Thoracic aorta (tissue), 2 donors: ENCODE results near the gene AMOTL1. TPM values are rescaled to one million over a fixed set of nuclear protein-coding genes. Genes with fewer than 3 reads are reported as not detected.
A peak's percentile ranks its signal among the peaks of the same experiment; 100 is the strongest.

ENCODE experiments used
- ATAC-seq: fragments of 150-250 bp; one replicate; pipeline ENCODE4 v1.8.0; 2017; ENCODE audit warnings: low read depth; ENCODE audit not compliant: insufficient number of reproducible peaks, low FRiP score
- DNase-seq: peaks from one replicate; pipeline ENCODE4 v3.0.0-alpha.2; 2020; ENCODE audit warnings: low spot score
- H3K27ac ChIP-seq, 2 donors: fragments of 200-600 bp; sonication (generic); 1 replicate in 1 of 2; 2 replicates in 1 of 2; pipeline ENCODE4 v1.5.1; 2016; ENCODE audit warnings: mild to moderate bottlenecking in 2 of 2, moderate library complexity in 2 of 2
- H3K27me3 ChIP-seq: fragments of 200-600 bp; sonication (generic); replicated peaks from 2 replicates; pipeline ENCODE4 v1.6.0; 2016; ENCODE audit warnings: mild to moderate bottlenecking; ENCODE audit not compliant: insufficient read depth
- H3K36me3 ChIP-seq: fragments of 200-600 bp; sonication (generic); one replicate; pipeline ENCODE4 v1.5.1; 2016
- H3K4me1 ChIP-seq, 2 donors: fragments of 200-600 bp; sonication (generic); 1 replicate in 1 of 2; 2 replicates in 1 of 2; pipeline versions ENCODE4 v1.5.1 to v1.6.0; 2016; ENCODE audit warnings: low read depth in 2 of 2, mild to moderate bottlenecking in 1 of 2; ENCODE audit not compliant: control insufficient read depth in 1 of 2
- H3K4me3 ChIP-seq: fragments of 200-600 bp; sonication (generic); 2 replicates; pipeline ENCODE4 v1.5.1; 2016; ENCODE audit warnings: mild to moderate bottlenecking
- H3K9me3 ChIP-seq: fragments of 200-600 bp; sonication (generic); 2 replicates; pipeline ENCODE4 v1.5.1; 2016
- total RNA-seq, 2 donors: library from RNA; depleted of rRNA; stranded (reverse); fragments of >200 nt; gene quantifications; one replicate each; pipeline versions ENCODE4 v1.1.0 to v1.2.3, GENCODE V29; 2016
- TF ChIP-seq, protein P1 (sequence below): fragments of 200-600 bp; sonication (generic); IDR thresholded peaks from one replicate; pipeline ENCODE4 v1.5.1; 2019; ENCODE audit warnings: antibody characterized with exemption

The AMOTL1 gene
- total RNA-seq, 2 donors from 2014 or later = 64.2 to 89.5 TPM

DNA sequence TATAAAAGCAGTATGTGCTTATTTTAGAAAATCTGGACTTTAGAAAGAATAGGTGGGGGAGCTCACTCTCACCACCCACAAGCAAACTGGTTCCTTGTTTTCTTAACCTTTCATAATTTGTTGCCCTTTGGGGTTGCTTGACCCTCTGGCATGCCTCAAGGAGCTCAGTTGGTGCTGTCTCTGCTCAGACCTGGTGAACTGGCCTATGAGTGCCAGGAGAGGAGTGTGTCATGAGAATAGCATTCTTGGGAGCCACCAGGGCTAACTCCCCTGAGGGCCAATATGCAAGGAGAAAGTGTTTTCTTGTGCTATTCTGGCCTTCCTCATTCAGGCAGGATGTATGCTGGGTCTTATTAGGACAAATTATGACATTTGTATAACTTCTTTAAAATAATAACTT is 21.0 kb upstream of the AMOTL1 start:
- Histone ChIP-seq H3K4me1 (peaks cover 2 to 13% of the 10 kb centered on the region in 2 donors), H3K36me3 (no peaks in the 10 kb centered on the region), H3K27me3 (no peaks in the 10 kb centered on the region), H3K27ac (no peak overlapping the region), H3K4me3 (no peak overlapping the region), H3K9me3 (no peaks in the 10 kb centered on the region)
- TF ChIP-seq, protein P1, sequence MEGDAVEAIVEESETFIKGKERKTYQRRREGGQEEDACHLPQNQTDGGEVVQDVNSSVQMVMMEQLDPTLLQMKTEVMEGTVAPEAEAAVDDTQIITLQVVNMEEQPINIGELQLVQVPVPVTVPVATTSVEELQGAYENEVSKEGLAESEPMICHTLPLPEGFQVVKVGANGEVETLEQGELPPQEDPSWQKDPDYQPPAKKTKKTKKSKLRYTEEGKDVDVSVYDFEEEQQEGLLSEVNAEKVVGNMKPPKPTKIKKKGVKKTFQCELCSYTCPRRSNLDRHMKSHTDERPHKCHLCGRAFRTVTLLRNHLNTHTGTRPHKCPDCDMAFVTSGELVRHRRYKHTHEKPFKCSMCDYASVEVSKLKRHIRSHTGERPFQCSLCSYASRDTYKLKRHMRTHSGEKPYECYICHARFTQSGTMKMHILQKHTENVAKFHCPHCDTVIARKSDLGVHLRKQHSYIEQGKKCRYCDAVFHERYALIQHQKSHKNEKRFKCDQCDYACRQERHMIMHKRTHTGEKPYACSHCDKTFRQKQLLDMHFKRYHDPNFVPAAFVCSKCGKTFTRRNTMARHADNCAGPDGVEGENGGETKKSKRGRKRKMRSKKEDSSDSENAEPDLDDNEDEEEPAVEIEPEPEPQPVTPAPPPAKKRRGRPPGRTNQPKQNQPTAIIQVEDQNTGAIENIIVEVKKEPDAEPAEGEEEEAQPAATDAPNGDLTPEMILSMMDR = no peak
- ATAC-seq (no peak), DNase-seq (no peak)

DNA sequence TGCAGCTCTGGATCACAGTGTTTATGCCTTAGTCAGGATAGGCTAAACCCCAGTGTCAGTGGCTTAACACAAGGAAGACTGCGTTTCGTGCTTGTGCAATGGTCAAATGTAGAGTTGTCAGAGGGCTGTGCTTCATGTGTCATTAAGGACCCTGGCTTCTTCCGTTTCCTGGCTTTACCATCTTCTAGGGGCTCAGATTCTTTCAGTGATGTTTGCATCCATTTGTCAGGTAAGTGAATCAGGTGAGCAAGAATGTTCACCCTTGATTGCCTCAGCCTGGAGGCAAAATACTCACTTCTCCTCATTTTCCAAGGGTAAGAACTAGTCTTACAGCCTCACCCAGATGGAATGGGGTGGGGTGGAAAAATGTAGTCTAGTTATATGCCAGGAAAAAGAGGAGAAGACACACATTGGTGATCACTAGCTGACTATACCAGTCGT is 20.5 kb upstream of the AMOTL1 start:
- Histone ChIP-seq H3K4me1 (peaks cover 2 to 13% of the 10 kb centered on the region in 2 donors), H3K36me3 (no peaks in the 10 kb centered on the region), H3K27ac (no peak overlapping the region), H3K4me3 (no peak overlapping the region), H3K9me3 (no peaks in the 10 kb centered on the region), H3K27me3 (no peaks in the 10 kb centered on the region)
- DNase-seq = no peak
- TF ChIP-seq, protein P1 = no peak
- ATAC-seq = no peak

GRCh38 chr11:94749369-94749768 is 18.8 kb upstream of the AMOTL1 start:
- H3K9me3 ChIP-seq = no peaks in the 10 kb centered on the region
- no peaks in the 10 kb centered on the region for H3K27me3 ChIP-seq
- DNase-seq (no peak), ATAC-seq (no peak)
- peaks cover 2 to 13% of the 10 kb centered on the region in 2 donors for H3K4me1 ChIP-seq
- H3K36me3 ChIP-seq = no peaks in the 10 kb centered on the region
- H3K4me3 ChIP-seq = no peak overlapping the region
- TF ChIP-seq, protein P1 = no peak
- no peak overlapping the region for H3K27ac ChIP-seq

DNA sequence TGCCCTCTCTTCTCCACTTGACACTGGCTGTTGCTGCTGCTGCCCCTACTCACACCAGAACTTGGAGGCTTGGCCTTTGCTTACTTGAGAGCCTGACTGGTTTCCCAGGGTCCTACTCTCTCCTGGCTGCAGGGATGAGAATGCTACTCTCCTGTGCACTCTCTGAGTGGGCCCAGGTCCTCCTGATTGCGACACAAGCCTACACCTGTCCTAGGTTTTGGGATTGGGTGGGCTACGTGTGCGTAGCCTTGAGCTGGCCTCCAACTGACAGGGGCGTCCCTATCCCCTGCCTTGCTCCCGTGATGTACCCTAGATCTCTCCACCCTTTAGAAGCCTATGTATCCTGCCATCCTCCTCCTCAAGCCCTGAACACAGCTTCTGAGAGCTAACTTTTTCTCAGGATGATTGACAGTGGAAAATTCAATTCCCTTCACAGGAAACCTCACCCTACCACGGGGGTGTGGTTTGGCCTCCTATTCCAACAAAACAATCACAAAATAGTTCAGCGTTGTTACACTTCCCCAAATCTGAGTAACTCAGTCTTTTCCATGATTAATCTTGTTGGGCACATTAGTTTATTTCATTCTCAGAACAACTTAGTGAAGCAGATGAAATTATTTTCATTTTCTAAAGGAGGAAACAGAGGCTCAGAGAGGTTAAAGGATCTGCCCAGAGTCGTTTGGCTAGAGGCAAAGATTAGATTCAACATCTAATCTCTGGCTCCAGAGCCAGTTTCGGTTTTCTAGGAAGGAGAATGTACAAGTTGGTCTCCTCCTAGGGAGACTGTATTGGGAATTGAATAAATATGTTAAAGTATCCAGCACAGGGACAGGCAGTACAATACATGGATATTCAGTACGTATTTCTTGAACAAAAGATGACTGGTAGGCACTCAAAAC is 17.6 kb upstream of the AMOTL1 start:
- H3K4me3 ChIP-seq = peak overlapping the region; percentile 8
- H3K27ac ChIP-seq = no peak overlapping the region
- no peaks in the 10 kb centered on the region for H3K27me3 ChIP-seq
- DNase-seq (no peak), ATAC-seq (no peak)
- peaks cover 2 to 13% of the 10 kb centered on the region in 2 donors for H3K4me1 ChIP-seq
- TF ChIP-seq, protein P1 = no peak
- no peaks in the 10 kb centered on the region for H3K9me3 ChIP-seq
- no peaks in the 10 kb centered on the region for H3K36me3 ChIP-seq

DNA sequence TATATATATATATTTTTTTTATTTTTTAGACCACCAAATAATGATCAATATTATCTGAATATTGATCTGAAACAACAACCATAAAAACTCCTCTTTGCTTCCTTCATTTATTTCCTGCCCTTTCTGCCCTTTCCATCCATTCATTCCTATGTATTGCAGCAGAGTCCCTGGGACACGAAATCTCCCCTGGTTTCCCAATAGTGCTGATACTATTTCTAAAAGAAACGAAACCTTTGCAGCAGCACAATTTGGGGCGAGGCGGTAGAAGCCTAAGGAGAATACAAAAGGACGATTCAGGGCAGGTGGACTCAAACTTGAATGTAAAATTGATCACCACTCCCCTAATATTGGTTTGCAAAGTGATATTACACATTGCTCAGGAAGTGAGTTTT is 16.9 kb upstream of the AMOTL1 start:
- no peak for DNase-seq
- ATAC-seq = no peak
- TF ChIP-seq, protein P1 = no peak

More for the DNA sequence above, 16.9 kb upstream of the AMOTL1 start:
- Histone ChIP-seq H3K36me3 (no peaks in the 10 kb centered on the region), H3K4me1 (peaks cover 2 to 13% of the 10 kb centered on the region in 2 donors), H3K4me3 (no peak overlapping the region), H3K9me3 (no peaks in the 10 kb centered on the region), H3K27ac (no peak overlapping the region), H3K27me3 (no peaks in the 10 kb centered on the region)
